HepG2 (cell line): ENCODE measurements around the gene ATF1.

Source experiments
- CEBPB ChIP-seq: IDR thresholded peaks from 2 replicates; pipeline ENCODE4 v1.6.1; 2011; ENCODE audit warnings: low read depth, low read length, improper control_type of control experiment, borderline replicate concordance
- GABPA ChIP-seq, 2 experiments: IDR thresholded peaks; 2 replicates each; pipeline ENCODE4 v1.6.1; 2011 to 2016; ENCODE audit warnings: low read depth in 2 of 2, low read length in 1 of 2, missing biosample characterization in 1 of 2, missing genetic modification characterization in 1 of 2
- RBAK ChIP-seq: sonication (generic); formaldehyde crosslinking; IDR thresholded peaks from 2 replicates; pipeline ENCODE4 v1.5.1; 2020; ENCODE audit warnings: mild to moderate bottlenecking, missing genetic modification reagents
- ZNF501 ChIP-seq: sonication (generic); formaldehyde crosslinking; IDR thresholded peaks from 2 replicates; pipeline ENCODE4 v1.5.1; 2020; ENCODE audit warnings: mild to moderate bottlenecking, moderate library complexity, missing genetic modification reagents

DNA sequence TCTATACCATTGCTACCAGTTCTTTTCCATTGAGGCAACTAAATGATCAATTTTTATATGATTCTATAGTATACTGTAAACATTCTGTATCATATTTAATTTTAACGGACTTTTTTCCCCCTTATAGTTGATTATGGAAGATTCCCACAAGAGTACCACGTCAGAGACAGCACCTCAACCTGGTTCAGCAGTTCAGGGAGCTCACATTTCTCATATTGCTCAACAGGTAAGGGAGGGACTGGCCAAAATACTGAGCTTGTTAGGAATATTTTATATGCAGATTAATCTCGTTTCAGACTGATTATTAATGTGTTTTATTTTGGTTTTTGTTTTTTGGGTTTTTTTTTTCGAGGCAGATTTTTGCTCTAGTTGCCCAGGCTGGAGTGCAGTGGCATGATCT is 16.1 kb downstream of the ATF1 start:
- TF ChIP-seq ZNF501 (CRISPR knock-in tag) (no peak), GABPA (IDR thresholded peaks at IDR 0.05; ENCODE audit: low read depth, low read length) (no peak), GABPA (CRISPR knock-in tag; IDR thresholded peaks at IDR 0.05; ENCODE audit: low read depth) (no peak), CEBPB (no peak), RBAK (CRISPR knock-in tag) (no peak)
